Stimulated activated CD8-positive, alpha-beta memory T cell treated with anti-CD3 and anti-CD28 coated beads, Interleukin-4, amount 100 ng/mL, for 4 hours (primary cell): ENCODE results near the gene COX6B2.
"Not testable (repeated sequence)": the region's sequence is repeated elsewhere in the genome, so short reads cannot be mapped to it uniquely, and the experiment has no call there.

ENCODE experiments used
- DNase-seq, 2 donors: peaks; one replicate each; pipeline ENCODE4 v3.0.0-alpha.2; 2020; ENCODE audit warnings: low read depth in 2 of 2, low spot score in 1 of 2

Gene COX6B2

DNA sequence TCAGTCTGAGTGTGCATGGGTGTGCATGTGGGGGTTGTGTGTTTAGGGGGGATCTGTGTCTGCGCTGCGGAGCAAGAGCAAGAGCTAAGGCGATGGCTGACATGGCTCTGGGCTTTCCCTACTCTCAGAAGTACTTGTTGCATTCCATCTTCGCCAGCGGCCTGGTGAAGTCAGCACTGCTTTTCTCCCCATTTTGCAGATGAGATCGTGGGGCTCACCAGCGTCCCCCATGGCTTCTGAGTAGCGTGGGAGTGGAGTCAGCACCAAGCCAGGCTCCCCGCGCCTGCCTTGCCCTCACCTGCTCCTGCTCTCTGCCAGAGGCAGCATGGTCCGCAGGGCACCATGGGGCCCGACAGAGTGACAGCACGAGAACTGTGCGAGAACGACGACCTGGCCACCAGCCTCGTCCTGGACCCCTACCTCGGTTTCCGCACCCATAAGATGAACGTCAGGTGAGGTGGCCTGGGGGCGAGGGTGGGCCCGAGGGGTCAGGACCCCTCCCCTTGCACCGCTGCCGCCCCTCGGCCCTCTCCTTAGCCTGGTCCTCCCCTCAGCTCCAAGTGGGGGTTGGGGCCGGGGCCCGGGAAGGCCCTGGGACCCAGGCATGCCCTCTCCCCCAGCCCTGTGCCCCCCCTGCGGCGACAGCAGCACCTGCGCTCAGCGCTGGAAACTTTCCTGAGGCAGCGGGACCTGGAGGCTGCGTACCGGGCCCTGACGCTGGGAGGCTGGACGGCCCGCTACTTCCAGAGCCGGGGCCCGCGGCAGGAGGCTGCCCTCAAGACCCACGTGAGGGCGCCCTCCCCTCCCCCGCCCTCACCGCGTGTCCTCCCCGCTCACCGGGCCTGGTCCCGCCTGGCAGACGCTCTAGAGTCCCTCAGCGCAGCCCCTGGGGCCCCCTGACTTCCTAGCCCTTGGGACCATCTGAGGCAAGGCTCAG lies 12.7 kb downstream of the COX6B2 start:
- DNase-seq = no peak

DNA sequence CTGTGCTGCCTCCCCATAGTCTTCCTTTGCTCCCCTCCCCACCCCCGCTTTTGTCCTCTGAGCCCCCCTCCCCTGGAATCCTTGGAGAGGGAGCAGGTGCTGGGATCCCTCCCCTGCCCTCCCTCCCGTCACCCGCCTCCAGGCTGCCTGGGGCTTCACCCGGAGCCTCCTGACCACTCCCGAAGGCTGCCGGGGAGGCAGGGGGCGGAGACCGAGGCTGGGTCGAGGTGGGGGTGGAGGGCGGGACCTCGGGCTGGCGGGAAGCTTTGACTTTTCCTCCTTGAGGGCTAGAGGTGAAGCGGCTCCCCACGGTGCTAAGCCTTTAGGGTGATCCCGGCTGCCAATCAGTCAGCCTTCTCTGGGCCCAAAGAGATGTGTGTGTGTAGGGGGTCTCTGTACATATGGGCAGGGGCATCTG lies 13.3 kb downstream of the COX6B2 start:
- DNase-seq = peak in 1 of 2 donors; percentile 17

DNA sequence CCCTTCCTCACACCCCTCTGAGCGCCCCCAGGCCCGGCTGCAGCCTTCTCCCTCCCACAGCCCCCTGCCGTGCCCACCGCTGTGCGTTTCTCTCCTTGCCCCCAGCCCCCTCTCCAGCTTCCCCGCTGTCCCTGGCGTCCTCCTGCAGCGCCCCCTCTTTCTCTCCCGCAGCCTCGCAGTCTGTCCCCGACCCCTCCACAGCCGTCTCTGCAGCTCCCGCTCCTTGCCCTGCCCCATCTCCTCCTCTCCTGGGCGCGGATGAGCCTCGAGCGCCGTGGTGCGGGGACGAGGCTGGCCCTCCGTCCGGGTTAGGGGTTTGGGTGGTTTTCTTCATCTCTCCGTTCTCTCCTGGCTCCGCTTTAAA lies 13.8 kb downstream of the COX6B2 start:
- no peak for DNase-seq

DNA sequence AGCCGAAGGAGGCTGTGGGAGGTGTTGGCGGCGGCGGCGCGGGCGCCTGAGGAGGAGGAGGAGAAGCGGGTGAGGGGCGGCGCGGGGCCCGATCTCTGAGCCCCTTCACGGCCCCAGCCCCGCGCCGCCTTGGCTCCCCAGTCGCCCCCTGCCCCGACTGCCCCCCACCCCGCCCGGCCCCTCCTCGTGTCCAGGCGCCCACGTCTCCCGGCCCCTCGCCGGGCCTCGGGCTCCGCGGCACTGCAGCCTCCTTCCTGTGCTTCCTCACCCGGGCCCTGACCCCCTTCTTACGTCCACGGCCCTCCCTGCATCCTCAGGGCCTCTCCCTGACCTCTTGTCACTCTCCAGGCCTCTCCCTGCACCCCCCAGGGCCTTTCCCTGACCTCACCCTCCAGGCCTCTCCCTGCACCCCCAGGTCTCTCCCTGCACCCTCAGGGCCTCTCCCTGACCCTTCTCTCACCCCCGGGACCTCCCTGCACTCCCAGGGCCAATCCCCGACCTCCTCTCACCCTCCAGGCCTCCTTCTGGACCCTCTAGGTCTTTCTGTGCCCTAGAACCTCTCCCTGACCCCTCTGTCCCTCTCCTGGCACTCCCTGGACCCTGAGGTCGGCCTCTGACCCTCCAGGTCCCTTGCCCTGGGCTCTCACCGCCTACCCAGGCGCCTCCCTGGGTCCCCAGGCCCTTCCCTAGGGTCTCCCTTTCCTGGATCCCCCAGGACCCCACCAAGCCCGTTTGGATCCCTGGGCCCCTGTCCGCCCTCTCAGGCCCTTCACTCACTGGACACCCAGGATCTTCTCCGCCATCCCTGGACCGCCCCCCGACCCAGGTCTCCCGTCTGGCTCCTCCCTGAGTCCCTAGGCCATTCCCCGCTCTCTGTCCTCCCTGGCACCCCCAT lies 14.4 kb downstream of the COX6B2 start:
- no peak for DNase-seq

DNA sequence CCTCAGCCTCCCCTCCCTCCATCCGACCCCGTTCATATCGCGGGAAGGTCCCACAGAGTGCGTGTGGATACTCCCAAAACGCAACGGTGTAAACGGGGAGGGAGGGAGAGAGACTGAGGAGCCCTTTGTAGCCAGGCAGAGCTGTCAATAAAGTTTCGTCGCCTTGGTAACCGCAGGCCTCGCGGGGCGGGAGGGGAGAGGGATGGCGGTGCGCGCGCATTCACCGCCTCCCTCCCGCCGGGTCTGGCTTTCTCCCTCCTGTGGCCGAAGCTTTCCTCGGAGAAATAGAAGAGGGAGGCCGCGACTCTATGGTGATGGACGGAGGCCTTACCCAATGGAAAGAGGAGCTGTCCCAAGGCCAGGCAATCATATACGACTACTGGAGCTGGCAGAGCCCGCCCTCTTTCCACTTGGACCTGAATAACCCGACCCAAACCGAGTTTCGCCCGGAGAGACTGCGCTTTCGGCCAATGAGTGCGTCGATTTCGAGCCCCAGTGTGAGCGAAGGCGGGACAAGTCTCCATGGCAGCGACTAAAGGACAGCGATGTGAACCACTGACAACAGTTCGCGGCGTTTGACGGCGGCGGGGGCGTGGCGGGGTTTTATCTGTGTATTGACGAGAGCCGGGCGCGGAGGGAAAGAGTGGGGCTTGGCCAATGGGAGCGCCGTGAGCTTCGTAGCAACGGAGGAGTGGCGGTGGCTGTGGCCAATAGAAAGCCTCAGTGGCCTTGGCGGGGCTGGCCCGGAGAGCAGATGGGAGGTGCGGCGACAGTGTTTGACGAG lies 15.2 kb downstream of the COX6B2 start, which contains the start of gene KMT5C:
Gene KMT5C, plus strand, starts transcription at position 772 of the 784 bp plus-strand sequence. CDS start 2,061 bp downstream, outside the sequence.
- DNase-seq = peak; percentile 100

DNA sequence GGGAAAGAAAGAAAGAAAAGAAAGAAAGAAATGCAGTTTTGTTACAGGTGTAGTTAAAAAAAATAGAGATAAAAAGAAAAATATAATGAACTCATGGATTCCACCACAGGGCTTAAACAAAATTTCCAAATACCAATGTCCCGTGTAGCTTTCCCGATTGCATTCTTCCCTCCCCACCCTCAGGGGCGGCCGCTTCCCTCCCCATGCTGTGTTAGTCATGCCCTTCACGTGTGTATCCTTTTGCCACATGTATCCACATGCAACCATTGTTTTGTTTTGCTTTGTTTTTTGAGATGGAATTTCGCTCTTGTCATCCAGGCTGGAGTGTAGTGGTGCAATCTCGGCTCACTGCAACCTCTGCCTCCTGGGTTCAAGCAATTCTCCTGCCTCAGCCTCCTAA lies 18.4 kb downstream of the COX6B2 start:
- no peak for DNase-seq

DNA sequence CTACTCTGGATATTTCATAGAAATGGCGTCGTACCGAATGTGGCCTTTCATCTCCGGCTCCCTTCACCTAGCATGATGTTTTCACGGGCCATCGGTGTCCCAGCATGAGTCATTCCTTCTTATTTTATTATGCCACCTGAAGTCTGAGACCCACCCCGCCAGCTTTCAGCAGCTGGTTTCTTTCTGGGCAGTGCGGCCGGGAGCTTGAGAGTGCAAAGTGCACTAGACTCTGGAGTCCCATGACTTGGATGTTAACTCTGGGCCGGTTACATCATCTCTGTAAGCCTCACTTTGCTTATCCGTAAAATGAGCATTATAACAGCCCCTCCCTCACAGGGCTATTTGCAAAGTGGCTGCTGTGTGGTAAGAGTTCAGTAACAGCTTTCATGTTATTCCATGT lies 20.6 kb downstream of the COX6B2 start:
- no peak for DNase-seq

DNA sequence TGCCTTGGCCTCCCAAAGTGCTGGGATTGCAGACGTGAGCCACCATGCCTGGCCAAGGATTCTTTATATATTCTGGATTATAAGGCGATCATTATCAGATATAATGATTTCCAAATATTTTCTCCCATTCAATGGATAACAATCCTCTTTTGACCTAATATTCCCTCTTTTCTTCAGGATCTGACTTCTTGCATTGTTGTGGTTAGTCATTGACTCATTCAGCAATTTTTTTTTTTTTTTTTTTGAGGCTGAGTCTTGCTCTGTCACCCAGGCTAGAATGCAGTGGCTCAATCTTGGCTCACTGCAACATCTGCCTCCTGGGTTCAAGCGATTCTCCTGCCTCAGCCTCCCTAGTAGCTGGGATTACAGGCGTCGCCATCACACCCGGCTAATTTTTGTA lies 24.7 kb downstream of the COX6B2 start:
- not testable (repeated sequence) for DNase-seq

DNA sequence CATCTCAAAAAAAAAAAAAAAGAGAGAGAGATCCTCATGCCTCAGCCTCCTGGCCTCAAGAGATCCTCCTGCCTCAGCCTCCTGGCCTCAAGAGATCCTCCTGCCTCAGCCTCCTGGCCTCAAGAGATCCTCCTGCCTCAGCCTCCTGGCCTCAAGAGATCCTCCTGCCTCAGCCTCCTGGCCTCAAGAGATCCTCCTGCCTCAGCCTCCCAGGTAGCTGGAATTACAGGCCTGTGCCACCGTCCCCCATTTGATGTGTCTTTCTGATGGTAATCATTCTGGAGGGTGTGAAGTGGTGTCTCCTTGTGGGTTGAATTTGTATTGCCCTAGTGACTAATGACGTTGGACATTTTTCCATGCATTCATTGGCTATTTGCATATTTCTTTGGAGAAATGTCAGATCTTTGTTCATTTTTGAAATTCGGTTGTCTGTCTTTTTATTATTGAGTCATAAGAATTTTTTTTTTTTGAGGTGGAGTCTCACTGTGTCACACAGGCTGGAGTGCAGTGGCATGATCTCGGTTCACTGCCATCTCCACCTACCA lies 25.7 kb downstream of the COX6B2 start:
- DNase-seq = not testable (repeated sequence)

DNA sequence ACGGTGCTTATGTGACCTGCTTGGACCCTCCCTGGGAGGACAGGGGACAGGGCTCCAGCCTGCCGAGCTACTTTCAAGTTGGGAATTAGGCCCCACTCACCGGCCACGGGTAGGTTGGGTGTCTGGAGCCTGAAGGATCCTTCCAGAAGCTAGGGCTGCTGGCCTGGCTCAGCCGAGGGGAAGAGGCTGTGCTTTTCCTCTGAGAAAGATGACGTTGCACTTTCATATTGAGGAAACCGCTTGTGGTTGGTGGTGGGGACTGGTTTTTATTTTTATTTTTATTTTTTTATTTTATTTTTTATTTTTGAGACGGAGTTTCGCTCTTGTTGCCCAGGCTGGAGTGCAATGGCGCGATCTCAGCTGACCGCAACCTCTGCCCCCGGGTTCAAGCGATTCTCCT lies 29.3 kb downstream of the COX6B2 start, which contains the start of gene TMEM150B:
Gene TMEM150B, minus strand, starts transcription at position 170 of the 400 bp plus-strand sequence. CDS start 4,305 bp downstream, outside the sequence.
- DNase-seq = no peak

DNA sequence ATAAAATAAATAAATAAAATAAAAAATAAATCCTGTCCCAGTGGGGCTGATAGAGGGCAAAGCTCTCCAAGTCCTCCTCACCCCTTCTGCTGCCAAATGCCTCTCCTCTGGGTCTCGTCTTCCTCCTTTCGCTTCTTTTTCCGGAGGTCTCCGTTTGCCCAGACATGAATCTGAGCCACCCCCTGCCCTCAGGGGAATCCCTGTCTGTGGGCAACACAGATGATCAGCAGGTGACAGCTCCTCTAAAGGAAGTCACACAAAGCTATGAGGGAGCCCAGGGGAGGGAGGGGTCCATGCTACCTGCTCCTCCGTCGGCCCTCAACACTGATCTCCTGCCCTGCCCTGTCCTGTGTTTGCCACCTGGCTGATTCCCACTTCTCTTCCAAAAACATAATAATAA lies 29.9 kb downstream of the COX6B2 start:
- DNase-seq = no peak

DNA sequence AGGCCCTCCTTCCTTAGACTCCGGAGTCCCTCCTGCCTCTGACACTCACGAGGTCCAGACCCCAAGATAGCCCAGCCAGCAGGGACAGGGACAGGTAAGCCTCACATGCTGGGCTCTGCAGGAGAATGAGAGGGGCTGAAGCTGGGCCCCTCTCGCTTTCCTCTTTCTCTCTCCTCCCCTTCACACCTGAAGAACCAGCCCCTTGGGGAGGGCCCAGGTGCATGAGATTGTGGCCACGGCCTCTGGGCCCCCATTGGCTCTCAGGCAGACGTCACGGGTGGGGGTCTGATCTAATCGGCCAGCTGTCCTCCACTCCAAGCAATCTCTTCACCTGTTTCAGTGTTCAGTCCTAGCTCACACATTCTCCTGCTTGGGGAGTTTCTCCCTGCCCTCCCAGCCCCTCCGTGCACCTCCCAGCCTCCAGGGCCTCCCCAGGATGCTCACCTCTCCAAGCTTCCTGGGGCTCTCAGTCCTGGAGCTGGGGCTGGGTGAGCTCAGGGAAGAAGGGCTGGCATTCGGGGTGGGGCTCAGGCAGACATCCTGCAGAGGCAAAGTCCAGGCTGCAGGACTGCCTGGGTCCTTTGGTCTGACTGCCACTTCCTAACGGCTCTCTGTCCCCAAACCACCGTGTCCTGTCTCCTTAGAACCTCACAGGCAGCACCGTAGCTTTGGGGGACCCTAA lies 32.2 kb downstream of the COX6B2 start:
- no peak for DNase-seq

DNA sequence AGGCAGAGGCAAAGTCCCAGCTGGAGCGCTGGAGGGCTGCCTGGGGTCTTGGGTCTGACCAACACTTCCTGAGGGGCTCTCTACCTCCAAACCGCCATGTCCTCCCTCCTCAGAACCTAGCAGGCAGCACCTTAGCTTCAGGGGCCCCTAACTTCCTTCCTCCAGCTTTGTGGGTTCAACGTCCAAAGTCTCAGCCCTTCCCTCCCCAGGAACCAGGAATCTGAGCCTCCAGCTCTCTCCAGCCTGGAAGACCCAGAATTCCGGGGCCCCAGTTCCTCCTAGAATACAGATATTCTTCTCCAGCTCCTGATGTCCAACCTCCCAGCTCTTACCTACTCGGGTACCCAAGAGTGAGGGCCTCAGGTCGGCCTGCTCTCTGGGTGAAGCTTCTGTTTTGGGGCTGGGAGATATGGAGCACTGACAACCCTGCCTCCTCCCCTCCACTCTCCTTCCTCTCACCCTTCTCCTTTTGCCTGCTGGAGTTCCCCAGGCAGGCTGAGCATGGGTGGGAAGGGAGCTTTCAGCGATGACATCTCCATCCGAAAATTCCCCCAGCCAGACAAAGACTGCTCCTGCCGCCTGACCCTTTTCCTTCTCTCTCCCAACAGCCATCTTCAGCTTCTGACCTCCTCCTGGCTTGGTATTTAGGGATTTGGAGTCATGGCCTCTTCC lies 32.9 kb downstream of the COX6B2 start:
- no peak for DNase-seq

DNA sequence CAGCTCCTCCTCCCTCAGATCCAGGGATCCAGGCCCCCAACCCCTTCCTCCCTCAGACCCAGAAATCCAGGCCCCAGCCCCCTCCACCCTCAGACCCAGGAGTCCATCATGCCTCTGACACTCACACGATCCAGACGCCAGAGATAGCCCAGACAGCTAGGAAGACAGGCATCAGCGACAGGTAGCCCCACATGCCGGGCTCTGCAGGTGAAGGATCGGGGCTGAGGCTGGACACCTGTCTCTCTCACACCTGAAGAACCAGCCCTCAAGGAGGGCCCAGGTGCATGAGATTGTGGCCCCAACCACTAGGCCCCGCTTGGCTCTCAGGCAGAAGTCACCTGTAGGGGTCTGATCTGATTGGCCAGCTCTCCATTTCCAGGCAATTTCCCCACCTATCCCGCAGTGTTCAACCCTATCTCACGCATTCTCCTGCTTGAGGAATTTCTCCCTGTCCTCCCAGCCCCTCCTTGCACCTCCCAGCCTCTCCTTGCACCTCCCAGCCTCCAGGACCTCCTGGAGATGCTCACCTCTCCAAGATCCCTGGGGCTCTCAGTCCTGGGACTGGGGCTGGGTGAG lies 33.6 kb downstream of the COX6B2 start:
- DNase-seq = no peak

DNA sequence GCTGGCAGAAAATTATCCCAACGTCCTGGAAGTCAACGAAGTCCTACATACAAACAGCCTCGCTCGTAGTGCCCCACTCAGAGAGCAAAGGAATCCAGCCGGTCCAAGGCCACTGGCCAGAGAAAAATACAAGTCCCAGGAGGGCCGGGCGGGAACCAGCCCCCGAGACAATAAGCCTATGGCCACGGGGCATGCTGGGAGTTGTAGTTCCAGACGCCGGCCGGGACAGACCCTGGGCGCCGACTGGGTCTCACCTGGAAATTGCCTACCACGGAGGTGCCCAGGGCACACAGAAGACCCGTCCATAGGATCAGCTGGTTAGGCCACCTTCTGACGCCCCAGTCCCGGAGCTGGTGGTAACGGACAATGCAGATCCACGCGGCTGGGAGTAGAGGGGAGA lies 34.7 kb downstream of the COX6B2 start:
- no peak for DNase-seq

DNA sequence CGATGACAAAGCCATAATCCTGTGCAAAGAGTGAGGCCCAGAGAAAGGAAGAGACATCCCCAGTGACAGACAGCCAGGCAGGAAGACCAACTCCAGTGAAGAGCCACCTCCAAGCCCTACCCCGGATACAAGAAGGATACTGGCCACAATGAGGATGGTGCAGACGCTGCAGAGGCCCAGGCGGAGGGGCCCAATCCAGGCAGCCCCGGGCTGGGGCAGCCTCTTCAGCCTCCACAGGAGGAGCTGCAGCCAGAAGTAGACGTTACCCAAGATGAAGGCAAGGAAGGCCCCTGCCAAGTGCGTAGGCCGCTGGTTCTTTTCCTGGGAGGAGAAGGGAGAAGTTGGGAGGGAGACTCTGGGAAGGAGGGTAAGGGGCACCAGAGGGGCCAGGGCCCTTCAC lies 37.9 kb downstream of the COX6B2 start:
- no peak for DNase-seq

DNA sequence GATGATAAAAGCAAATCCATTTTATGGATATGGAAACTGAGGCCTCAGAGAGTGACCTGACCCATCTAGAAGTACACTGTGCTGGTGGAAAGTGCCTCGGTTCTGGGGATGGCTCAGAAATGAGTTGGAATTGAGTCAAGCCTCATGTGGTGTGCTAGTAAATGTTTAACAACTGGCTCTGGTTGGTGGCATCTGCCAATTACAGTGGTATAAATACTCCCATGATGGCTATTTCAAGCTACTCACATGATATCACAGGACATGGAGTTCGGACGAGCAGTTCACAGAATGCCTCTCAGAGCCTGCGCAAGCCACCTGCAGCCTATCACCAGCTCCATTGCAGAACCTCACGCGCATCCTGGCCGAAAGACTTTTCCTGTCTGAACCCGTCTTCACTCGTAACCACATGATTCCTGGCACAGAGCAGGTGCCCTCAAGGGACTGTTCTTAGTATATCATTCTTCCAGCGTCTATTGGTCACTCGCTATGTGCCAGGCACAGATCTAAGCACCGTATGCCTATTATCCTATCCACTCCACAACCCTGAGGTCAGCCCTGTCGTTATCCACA lies 38.5 kb downstream of the COX6B2 start:
- no peak for DNase-seq

DNA sequence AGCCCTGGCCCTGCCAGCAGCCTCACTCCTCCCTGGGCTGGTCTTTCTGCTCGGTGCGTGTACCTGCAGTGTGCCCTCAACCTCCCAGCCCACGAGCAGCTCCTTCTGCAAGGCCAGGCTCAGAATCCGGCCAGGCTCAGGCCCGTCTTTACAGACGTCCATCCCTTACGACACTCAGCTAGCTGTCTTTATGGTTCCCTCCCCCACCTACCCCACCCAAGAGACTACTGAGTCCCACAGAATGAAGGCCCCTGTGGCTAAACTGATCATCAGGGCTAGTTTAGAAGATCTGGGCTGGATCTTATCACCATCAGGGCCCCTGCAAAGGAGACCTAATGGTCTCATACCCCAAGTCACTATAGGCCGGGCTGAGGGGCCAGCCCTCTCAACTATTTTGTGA lies 40.1 kb downstream of the COX6B2 start:
- DNase-seq = no peak
